GM21737 (cell line): ENCODE data around the gene TP53.
"Not testable (repeated sequence)": the region's sequence is repeated elsewhere in the genome, so short reads cannot be mapped to it uniquely, and the experiment has no call there.

Source experiments
- ATAC-seq: cut with Tn5 transposase; IDR thresholded peaks from one replicate; pipeline ENCODE4 v1.9.1; 2021; ENCODE audit warnings: mild to moderate bottlenecking, moderate library complexity; ENCODE audit not compliant: unreplicated experiment

Gene TP53

DNA sequence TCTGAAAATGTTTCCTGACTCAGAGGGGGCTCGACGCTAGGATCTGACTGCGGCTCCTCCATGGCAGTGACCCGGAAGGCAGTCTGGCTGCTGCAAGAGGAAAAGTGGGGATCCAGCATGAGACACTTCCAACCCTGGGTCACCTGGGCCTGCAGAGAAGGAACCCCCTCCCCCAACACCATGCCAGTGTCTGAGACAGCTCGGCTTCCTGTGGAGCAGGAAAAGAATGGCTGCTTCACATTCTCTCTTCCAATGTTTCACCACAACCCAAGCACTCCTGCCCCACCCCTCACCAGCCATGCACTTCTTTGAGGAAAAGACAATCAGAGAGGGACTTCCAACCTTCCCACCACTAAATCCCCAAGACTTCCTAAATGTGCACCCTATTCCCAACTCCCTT lies 10.8 kb downstream of the TP53 start:
- no peak for ATAC-seq

DNA sequence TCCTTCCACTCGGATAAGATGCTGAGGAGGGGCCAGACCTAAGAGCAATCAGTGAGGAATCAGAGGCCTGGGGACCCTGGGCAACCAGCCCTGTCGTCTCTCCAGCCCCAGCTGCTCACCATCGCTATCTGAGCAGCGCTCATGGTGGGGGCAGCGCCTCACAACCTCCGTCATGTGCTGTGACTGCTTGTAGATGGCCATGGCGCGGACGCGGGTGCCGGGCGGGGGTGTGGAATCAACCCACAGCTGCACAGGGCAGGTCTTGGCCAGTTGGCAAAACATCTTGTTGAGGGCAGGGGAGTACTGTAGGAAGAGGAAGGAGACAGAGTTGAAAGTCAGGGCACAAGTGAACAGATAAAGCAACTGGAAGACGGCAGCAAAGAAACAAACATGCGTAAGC lies 12.4 kb downstream of the TP53 start:
- no peak for ATAC-seq

DNA sequence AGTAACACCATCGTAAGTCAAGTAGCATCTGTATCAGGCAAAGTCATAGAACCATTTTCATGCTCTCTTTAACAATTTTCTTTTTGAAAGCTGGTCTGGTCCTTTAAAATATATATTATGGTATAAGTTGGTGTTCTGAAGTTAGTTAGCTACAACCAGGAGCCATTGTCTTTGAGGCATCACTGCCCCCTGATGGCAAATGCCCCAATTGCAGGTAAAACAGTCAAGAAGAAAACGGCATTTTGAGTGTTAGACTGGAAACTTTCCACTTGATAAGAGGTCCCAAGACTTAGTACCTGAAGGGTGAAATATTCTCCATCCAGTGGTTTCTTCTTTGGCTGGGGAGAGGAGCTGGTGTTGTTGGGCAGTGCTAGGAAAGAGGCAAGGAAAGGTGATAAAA lies 14.1 kb downstream of the TP53 start:
- ATAC-seq: no peak

DNA sequence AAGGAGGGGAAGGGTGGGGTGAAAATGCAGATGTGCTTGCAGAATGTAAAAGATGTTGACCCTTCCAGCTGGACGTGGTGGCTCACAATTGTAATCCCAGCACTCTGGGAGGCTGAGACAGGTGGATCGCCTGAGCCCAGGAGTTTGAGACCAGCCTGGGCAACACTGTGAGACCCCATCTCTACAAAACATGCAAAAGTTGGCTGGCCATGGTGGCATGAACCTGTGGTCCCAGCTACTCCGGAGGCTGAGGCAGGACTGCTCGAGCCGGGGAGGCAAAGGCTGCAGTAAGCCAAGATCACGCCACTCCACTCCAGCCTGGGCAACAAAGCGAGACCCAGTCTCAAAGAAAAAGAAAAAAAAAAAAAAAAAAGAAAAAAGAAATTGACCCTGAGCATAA lies 18.8 kb downstream of the TP53 start:
- no peak for ATAC-seq

DNA sequence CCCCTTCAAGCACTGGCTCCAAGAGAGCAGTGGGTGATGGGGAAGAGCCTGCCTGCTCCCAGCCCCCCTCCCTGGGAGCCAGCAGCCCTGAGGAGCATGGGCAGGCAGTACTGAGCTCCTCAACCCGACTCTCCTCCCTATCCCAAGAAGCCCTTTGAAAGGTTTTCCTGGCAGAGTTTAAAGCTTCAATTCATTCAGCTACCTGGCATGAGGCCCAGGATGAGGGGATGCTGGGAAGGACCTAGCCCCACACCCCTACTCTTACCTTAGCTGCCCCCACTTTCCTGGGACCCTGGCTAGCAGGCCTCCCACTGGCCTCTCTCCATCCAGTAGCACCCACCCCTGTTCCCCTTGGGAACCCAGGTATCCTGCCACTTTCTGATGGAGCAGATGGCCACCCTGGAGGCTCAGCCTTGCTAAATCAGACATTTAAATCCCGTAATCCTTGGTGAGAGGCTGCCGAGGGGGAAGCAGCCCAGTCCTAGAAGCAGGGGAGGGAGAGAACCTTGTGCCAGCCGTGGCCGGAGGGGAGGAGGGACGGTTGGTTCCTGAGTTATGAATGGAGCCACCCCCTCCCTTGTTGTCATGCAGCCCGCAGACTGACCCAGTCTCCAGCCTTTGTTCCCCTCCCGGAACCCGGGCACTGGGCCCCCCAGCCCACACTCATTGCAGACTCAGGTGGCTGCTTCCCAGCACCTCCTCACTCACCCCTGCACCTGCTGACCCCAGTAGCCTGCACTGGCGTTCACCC lies 19.5 kb downstream of the TP53 start:
- ATAC-seq: no peak

DNA sequence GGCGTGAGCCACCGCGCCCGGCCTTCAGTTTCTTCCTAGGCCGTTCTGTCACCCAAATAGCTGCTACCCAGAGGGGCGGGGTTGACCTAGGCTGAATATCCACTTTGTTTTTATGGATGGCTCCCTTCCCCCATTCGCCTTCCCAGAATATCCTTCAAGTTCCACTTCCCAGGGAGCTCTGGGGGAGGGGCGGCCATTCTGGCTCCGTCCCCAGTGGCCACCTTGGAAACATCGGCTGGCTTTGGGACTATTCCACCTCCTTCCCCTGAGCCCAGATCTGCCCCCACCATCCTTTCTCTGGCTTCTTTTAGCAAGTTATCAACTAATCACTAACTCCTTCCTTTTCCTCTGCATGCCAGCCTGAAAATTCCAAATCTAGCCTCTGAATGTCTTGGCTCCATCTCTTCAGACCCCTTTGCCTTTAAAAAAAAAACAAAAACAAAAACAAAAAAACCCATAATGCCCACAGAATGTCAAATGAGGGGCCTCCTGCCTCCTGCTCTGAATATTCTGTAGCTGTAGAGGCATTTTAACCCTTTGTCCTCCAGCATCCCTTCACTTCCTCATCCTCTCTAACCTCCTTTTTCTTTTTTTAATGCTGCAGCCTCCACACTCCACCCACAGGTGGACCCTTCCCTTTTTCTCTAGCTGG lies 30.2 kb downstream of the TP53 start:
- no peak for ATAC-seq

DNA sequence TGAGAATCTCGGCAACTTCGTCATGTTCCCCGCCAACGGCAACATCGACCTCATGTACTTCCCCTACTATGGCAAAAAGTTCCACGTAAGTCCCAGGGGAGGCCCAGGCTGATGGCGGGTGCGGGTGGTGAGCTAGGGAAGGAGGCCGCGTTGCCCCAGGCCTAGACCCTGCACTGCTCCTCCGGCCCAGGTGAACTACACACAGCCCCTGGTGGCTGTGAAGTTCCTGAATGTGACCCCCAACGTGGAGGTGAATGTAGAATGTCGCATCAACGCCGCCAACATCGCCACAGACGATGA lies 31.8 kb downstream of the TP53 start:
- ATAC-seq: no peak

DNA sequence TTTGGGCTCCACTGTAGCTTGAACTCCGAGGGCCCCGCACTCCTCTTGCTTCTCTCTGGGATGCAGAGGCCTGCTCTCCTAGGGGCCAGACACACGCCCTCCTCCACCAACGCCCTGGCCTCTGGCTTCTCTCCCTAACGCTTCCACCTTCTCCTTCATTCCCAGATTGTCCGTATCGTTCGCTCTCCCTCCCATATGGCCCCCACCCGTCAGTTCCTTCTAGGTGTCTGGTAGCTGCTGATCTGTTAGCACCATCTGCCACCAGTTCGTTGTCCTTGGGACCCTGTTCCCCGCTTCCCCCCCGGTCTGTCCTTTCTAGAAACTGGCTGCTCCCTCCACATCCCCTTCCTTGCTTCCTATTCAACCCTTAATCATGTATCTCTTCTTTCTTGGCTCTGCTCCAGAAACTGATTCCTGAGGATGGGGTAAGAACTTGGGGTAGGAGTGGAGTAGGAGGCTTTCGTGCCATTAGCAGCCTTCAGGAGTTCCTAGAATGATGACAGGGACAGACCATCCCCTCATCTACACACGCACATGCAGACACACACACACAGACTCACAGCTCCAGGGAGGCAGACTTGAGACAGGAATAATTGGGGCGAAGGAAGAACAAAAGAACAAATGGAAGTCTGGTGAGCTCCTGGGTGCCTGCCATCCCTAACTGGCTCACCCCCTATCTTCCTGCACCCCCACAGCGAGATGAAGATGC lies 32.3 kb downstream of the TP53 start:
- no peak for ATAC-seq

DNA sequence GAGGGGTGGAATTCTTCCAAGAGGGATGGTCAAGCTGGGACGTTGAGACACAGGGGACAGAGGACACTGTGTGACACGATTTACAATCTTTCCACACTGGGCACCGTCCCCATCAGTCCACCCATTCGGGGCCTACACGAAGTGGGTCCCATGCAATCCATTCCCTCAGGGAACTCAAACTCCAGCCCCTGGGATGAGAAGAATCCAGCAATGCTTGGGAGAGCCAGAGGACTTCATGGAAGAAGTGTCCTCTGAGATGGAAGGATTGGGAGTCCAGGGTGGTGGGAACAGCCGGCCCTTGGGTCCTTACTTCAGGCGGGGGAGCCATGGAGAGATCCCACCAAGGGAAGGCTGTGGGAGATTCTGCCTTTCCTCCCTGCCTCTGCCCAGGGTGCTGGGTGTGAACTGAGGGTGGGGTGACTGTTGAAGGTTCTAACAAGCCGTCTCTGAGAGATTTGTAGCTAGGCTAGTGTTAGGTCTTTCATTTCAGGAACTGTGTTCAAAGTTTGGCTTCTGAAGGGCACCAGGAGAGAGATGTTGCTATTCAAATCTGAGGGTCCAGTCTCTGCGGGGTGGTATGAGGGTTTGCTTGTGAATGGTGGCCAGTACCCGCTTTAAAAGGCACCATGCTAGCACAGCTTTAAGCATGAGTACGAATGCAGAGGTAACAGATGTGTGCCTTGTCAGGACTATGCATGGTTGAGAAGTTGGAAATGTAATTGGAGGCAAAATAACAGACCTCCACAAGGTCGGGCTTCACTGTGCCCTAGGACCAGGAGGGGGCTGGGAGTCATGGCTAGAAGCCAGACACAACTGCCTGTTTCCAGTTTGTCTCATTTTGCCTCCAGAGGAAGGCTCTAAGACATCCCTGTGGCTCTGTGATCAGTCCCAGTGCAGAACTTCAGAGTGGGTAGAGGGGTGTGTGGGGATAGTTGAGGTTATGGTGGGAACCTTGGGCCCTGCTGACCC lies 34.6 kb downstream of the TP53 start:
- ATAC-seq: no peak

DNA sequence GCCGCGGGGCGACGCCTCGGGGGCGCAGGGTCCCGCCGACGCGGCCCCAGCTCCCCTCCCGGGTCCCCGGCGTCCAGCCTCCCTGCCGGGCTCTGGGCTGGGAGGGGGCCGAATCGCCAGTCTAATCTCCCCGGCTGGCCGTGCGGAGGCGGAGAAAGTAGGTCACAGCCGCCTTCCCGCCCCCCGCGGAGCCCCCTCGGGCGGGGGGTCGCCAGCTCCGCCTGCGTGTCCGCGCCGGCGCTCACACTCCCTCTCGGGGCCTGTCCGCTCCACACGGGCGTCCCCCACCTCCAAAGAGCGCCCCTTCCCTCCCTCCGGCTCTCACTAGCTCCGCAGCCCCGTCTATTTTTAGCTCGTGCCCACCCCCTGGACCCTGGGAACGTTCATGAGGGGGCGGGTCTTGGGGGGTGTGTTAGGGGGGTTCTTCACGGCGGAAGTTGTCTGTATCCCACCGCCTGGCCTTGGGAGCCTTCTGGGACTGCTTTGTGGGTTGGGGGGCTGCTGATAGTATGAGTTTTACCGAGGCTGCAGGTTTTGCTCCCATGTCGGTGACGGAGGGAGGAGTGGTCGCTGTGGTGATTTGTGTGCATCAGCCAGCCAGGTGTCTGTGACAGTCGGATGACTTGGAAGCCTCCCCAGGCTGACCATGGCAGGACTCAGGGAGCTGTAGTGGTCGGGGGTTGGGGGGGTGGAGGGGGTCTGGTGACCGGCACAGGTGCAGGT lies 35.5 kb downstream of the TP53 start:
- ATAC-seq: no peak

DNA sequence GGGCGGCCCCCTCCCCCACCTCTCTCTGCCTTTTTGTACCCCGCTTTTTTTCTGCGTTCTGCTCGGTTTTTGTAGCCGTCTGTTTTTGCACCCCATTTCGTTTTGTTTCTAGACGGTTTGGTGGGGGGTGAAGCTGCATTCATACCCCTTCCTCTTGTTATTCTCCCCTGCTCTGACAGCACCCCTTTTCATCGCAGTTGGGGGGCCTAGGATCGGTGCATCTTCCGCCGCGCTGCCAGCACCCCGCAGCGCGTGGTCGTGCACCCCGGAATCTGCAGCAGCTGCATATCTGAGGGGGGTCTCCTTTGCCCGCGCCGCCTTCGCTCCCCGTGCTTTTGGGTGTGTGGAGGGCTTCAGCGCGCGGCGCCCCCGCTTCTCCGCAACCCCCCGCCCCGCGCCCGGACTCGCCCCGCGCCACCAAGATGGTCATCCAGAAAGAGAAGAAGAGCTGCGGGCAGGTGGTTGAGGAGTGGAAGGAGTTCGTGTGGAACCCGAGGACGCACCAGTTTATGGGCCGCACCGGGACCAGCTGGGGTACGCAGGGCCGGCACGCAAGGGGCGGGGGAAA lies 36.1 kb downstream of the TP53 start:
- ATAC-seq: no peak

DNA sequence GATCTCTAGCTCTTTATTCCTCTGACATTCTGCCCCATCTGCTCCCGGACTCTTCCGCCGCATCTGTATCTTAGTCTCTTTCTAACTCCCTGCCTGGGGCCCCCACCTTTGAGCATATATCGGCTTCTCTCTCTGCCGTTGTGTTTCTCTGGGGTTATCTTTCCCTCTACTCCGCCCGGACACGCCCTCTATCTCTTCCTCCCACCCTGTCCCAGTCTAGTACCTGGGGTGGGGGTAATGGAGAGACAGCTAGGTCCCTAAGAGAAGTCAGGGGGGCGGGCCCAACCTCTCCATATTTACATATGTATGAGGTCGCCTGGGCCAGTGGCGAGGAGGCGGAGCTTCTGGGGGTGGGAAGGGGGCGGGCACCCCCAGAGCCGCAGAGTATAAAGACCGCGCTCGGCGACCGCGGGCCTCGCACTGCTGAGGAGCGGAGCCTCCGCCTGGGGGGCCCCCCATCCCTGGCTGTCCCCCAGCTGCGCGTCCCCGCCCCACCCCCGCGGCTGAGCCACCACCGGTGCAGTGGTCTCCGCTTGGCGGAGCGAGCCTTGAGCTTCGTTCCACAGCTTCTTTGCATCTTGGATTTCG lies 36.7 kb downstream of the TP53 start, which contains the start of gene ATP1B2:
Gene ATP1B2, plus strand, starts transcription at position 418 of the 588 bp plus-strand sequence. CDS start 593 bp downstream, outside the sequence.
- no peak for ATAC-seq

DNA sequence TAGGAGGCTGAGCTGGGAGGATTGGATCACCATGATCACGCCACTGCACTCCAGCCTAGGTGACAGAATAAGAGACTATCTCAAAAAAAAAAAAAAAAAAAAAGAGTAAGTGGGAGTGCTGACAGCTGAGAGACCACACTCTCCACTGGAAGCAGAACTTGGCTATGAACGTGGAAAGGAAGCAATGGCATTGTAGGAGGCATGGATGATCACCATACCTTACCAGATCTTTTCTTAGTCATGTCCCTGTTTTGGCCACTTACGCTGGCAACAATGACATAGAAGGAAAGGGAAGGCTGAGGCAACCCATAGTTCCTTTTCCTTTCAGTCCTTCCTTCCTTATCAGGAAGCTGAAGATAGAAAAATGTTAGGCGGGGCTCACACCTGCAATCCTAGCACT lies 40.3 kb downstream of the TP53 start:
- ATAC-seq: no peak

DNA sequence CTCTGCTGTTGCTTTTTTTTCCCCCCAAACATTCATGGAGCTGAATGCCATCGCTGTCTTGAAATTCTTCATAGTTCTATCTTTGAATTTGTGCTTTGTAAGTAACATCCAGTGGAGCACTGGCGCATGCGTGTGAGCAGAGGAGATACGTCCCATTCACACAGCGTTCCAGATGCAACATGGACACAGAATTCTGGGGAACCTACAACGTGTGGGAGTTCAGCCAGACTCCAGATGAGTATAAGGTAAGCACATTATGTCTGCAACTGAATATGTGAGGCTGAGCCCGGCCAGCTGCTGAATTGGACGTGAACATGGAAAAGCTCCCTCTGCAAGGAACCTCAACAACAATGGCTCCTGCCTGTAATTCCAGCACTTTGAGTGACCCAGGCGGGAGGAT lies 40.8 kb downstream of the TP53 start:
- no peak for ATAC-seq

DNA sequence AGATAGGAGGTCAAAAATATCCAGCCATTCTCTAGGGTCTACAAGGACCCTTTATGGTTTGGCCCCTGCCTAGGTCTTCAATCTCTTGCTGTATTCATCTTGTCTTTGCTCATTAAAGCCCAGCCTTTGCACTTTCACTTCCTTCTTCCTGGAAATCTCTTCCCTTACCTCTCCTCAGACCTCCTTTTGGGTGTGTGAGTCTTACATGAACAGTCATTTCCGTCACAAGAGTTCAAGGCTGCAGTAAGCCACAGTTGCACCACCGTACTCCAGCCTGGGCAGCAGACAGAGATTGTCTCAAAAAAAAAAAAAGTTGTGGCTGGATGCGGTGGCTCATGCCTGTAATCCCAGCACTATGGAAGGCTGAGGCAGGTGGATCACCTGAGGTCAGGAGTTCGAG lies 42.5 kb downstream of the TP53 start:
- no peak for ATAC-seq

DNA sequence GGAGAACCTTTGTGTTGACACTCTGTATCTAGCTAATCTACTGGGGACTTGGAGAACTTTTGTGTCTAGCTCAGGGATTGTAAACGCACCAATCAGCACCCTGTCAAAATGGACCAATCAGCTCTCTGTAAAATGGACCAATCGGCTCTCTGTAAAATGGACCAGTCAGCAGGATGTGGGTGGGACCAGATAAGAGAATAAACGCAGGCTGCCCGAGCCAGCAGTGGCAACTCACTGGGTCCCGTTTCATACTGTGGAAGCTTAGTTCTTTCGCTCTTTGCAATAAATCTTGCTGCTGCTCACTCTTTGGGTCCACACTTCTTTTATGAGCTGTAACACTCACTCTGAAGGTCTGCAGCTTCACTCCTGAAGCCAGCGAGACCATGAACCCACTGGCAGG lies 45.7 kb downstream of the TP53 start:
- ATAC-seq: not testable (repeated sequence)

DNA sequence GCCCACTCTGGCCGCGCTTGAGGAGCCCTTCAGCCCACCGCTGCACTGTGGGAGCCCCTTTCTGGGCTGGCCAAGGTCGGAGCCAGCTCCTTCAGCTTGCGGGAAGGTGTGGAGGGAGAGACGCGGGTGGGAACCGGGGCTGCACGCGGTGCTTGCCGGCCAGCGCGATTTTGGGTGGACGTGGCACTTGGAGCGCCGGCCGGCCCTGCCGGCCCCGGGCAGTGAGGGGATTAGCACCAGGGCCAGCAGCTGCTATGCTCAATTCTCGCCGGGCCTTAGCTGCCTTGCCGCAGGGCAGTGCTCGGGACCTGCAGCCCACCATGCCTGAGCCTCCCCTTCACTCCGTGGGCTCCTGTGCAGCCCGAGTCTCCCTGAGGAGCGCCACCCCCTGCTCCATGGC lies 46.5 kb downstream of the TP53 start:
- ATAC-seq: no peak

DNA sequence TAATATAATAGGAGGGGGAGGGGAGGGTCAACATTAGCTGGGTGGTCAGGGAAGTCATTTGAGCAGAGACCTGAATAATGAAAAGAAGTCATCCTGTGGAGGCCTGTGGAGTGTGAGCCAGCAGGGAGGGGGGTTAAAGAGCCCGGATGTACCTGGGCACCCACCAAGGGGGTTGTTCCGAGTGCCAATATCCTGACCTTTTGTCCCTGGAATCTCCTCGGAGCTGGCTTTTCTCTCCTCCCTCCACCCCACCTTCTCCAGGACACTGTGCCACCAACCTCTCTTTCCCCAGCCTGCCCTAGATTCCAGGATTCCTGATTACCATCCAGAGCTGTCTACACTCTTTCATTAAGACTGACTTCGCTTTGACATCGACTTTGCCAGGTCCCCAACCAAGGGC lies 51.1 kb downstream of the TP53 start:
- no peak for ATAC-seq

DNA sequence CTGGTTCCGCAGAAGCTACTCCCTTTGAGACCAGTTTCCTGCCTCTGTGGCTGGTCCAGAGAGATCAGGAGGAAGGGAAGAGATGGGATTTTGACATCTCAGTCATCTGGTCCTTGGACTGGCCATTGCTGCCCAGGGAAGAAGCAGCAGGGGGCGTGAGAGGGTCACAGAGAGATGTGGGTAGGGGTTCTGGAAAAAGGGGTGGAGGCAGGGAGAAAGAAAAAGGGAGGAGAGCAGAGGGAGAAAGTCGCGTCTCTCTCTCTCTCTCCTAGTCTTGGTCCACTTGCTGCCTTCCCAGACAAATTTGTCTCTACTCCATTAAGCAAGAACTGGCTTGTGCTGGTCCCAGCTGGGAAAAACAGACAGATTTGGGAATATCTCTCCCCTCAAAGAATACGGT lies 52.9 kb downstream of the TP53 start:
- no peak for ATAC-seq

DNA sequence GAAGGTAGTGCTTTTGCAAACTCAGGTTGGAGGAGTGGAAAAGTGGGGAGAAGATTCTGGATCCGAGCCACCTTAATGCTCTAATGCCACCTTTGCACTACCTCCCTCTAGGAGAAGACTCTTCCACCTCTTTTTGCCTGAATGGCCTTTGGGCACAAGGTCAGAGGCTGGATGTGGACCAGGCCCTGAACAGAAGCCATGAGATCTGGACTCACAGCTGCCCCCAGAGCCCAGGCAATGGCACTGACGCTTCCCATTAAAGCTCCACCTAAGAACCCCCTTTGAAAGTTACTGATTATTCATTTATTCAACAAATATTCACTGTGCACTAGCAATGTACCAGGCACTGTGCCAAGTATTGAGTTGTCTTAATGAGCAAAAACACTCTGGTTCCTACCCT lies 54.2 kb downstream of the TP53 start:
- ATAC-seq: no peak
